ENCODE results near the gene FAM171A2. TPM values are rescaled to one million over a fixed set of nuclear protein-coding genes. Genes with fewer than 3 reads are reported as not detected.

FAM171A2 gene
- total and polyA plus RNA-seq, 2 of the 8 experiments (the other 6 are each of a cell fraction or from before 2014, with no cell fraction given) = 21.9 to 24.1 TPM

GRCh38 chr17:44344939-44345453 lies 18.7 kb downstream of the FAM171A2 start, which contains the start of gene GRN (continued):
- no peak; a peak in 1 of 4 replicates for TF ChIP-seq CTCF (IDR thresholded peaks at IDR 0.05; ENCODE audit: control extremely low read depth in 1 of 3, insufficient read depth in 1 of 3, low read depth in 1 of 3, low read length in 3 of 3)
- TF ChIP-seq SIX5 (IDR thresholded peaks at IDR 0.05; ENCODE audit: low read depth, low read length) = no peak
- no peak; the same call in 1 of the 2 replicates for TF ChIP-seq RBBP5 (IDR thresholded peaks at IDR 0.05; ENCODE audit: borderline replicate concordance, low read depth, low read length)
- TF ChIP-seq HDAC2 (IDR thresholded peaks at IDR 0.05; ENCODE audit: borderline replicate concordance in 1 of 2, low read depth in 2 of 2, low read length in 2 of 2) = peak in 1 of 2 experiments; percentile 52; a peak in 1 of 4 replicates
- TF ChIP-seq SUZ12 (IDR thresholded peaks at IDR 0.05; ENCODE audit: low read length) = no peak
- TF ChIP-seq RAD21 (IDR thresholded peaks at IDR 0.05 in 1 of 2, conservative IDR thresholded peaks at IDR 0.05 in 1 of 2; ENCODE audit: low read depth in 2 of 2, low read length in 2 of 2) = no peak
- TF ChIP-seq POLR2A (IDR thresholded peaks at IDR 0.05; ENCODE audit: control extremely low read depth in 1 of 2, low read depth in 2 of 2, low read length in 2 of 2) = peak; percentile 76 to 86
- TF ChIP-seq CBX5 (IDR thresholded peaks at IDR 0.05; ENCODE audit: low read depth, low read length) = no peak
- TF ChIP-seq MAX (IDR thresholded peaks at IDR 0.05) = peak; percentile 82; the same call in 1 of the 2 replicates
- TF ChIP-seq USF2 (IDR thresholded peaks at IDR 0.05; ENCODE audit: low read length) = peak; percentile 99
- no peak for TF ChIP-seq MAFK (IDR thresholded peaks at IDR 0.05; ENCODE audit: low read depth, low read length)
- TF ChIP-seq TBP (IDR thresholded peaks at IDR 0.05; ENCODE audit: low read depth, low read length) = peak; percentile 90
- no peak for TF ChIP-seq CBX8 (IDR thresholded peaks at IDR 0.05; ENCODE audit: borderline replicate concordance, low read depth, low read length)
- TF ChIP-seq CREB1 (IDR thresholded peaks at IDR 0.05) = peak; percentile 48
- TF ChIP-seq JUN (IDR thresholded peaks at IDR 0.05; ENCODE audit: low read depth, low read length) = no peak
- 0 out of 2 replicates have a peak, but pooled peaks have one; percentile 29 for TF ChIP-seq SRF (IDR thresholded peaks at IDR 0.05; ENCODE audit: low read depth, low read length)
- TF ChIP-seq BRCA1 (IDR thresholded peaks at IDR 0.05; ENCODE audit: low read depth, low read length) = no peak
- TF ChIP-seq TEAD4 (IDR thresholded peaks at IDR 0.05; ENCODE audit: low read depth, low read length) = peak; percentile 87
- TF ChIP-seq GTF2F1 (IDR thresholded peaks at IDR 0.05; ENCODE audit: borderline replicate concordance, low read depth, low read length) = no peak; the same call in 1 of the 2 replicates
- peak; percentile 54; the same call in 1 of the 2 replicates for TF ChIP-seq TCF12 (IDR thresholded peaks at IDR 0.05; ENCODE audit: low read depth, low read length)
- TF ChIP-seq CHD1 (IDR thresholded peaks at IDR 0.05; ENCODE audit: low read depth, low read length) = no peak
- TF ChIP-seq YY1 (IDR thresholded peaks at IDR 0.05; ENCODE audit: low read depth, low read length) = no peak

Data from H1 (cell line).